Measurements from ENCODE around the gene HORMAD2. TPM values are rescaled to one million over a fixed set of nuclear protein-coding genes. Genes with fewer than 3 reads are reported as not detected.

The HORMAD2 gene
- total RNA-seq, 1 experiment from 2014 or later, result not detected

GRCh38 chr22:30038219-30038618 lies 42.0 kb upstream of the HORMAD2 start:
- TF ChIP-seq EZH2 (IDR thresholded peaks at IDR 0.05; ENCODE audit: borderline replicate concordance, low read depth, low read length, poor library complexity, severe bottlenecking) (no peak), CTCF (conservative IDR thresholded peaks at IDR 0.05; ENCODE audit: low read depth, low read length) (no peak)
- ChIA-PET POLR2A (ENCODE audit: low non-redundant PET) (no interaction called here), CTCF (no interaction called here)
- intact Hi-C loops (cut with micrococcal nuclease; ENCODE audit: unreplicated experiment), result no loop called here
- DNase-seq (ENCODE audit: low spot score), result no peak
- BruUV-seq (replicated peaks), result no TSS peak
- Histone ChIP-seq H3K36me3 (ENCODE audit: insufficient read depth, low read length, poor library complexity, severe bottlenecking) (no peaks in the 10 kb centered on the region), H3K4me3 (ENCODE audit: low read depth, low read length, poor library complexity, severe bottlenecking) (no peak overlapping the region), H3K4me1 (ENCODE audit: insufficient read depth, low read length, poor library complexity, severe bottlenecking) (peaks cover 9% of the 10 kb centered on the region), H3K9me3 (ENCODE audit: low read depth, low read length, poor library complexity, severe bottlenecking) (no peaks in the 10 kb centered on the region), H3K27me3 (replicated peaks; ENCODE audit: insufficient read depth, low read depth, low read length, poor library complexity) (no peaks in the 10 kb centered on the region), H3K27ac (ENCODE audit: low read depth, low read length, poor library complexity, severe bottlenecking) (no peak overlapping the region)

- ChIA-PET CTCF (no interaction called here), POLR2A (ENCODE audit: low non-redundant PET) (no interaction called here)
- no TSS peak for BruUV-seq (replicated peaks)
- no peak for DNase-seq (ENCODE audit: low spot score)
- Histone ChIP-seq H3K4me1 (ENCODE audit: insufficient read depth, low read length, poor library complexity, severe bottlenecking) (peaks cover 32% of the 10 kb centered on the region), H3K9me3 (ENCODE audit: low read depth, low read length, poor library complexity, severe bottlenecking) (no peaks in the 10 kb centered on the region), H3K4me3 (ENCODE audit: low read depth, low read length, poor library complexity, severe bottlenecking) (no peak overlapping the region), H3K36me3 (ENCODE audit: insufficient read depth, low read length, poor library complexity, severe bottlenecking) (no peaks in the 10 kb centered on the region), H3K27me3 (replicated peaks; ENCODE audit: insufficient read depth, low read depth, low read length, poor library complexity) (no peaks in the 10 kb centered on the region), H3K27ac (ENCODE audit: low read depth, low read length, poor library complexity, severe bottlenecking) (no peak overlapping the region)
- TF ChIP-seq CTCF (conservative IDR thresholded peaks at IDR 0.05; ENCODE audit: low read depth, low read length) (no peak), EZH2 (IDR thresholded peaks at IDR 0.05; ENCODE audit: borderline replicate concordance, low read depth, low read length, poor library complexity, severe bottlenecking) (no peak)
- intact Hi-C loops (cut with micrococcal nuclease; ENCODE audit: unreplicated experiment), result no loop called here
Observed at GRCh38 chr22:30040499-30041260, 39.6 kb upstream of the HORMAD2 start.

GRCh38 chr22:30041475-30041874 lies 38.8 kb upstream of the HORMAD2 start:
- Histone ChIP-seq H3K9me3 (ENCODE audit: low read depth, low read length, poor library complexity, severe bottlenecking) (no peaks in the 10 kb centered on the region), H3K27ac (ENCODE audit: low read depth, low read length, poor library complexity, severe bottlenecking) (no peak overlapping the region), H3K36me3 (ENCODE audit: insufficient read depth, low read length, poor library complexity, severe bottlenecking) (no peaks in the 10 kb centered on the region), H3K4me3 (ENCODE audit: low read depth, low read length, poor library complexity, severe bottlenecking) (no peak overlapping the region), H3K4me1 (ENCODE audit: insufficient read depth, low read length, poor library complexity, severe bottlenecking) (peaks cover 32% of the 10 kb centered on the region), H3K27me3 (replicated peaks; ENCODE audit: insufficient read depth, low read depth, low read length, poor library complexity) (no peaks in the 10 kb centered on the region)
- POLR2A ChIA-PET (ENCODE audit: low non-redundant PET), result no interaction called here
- no peak for DNase-seq (ENCODE audit: low spot score)
- CTCF ChIA-PET, result no interaction called here
- TF ChIP-seq CTCF (conservative IDR thresholded peaks at IDR 0.05; ENCODE audit: low read depth, low read length) (no peak), EZH2 (IDR thresholded peaks at IDR 0.05; ENCODE audit: borderline replicate concordance, low read depth, low read length, poor library complexity, severe bottlenecking) (no peak)
- intact Hi-C loops (cut with micrococcal nuclease; ENCODE audit: unreplicated experiment), result no loop called here
- BruUV-seq (replicated peaks), result no TSS peak
